GM21381 (cell line): Measurements from ENCODE around the gene EMP3.
A peak's percentile ranks its signal among the peaks of the same experiment; 100 is the strongest.

Experiments
- ATAC-seq: cut with Tn5 transposase; IDR thresholded peaks from one replicate; pipeline ENCODE4 v1.9.1; 2021; ENCODE audit warnings: mild to moderate bottlenecking, moderate library complexity; ENCODE audit not compliant: unreplicated experiment

The EMP3 gene

DNA sequence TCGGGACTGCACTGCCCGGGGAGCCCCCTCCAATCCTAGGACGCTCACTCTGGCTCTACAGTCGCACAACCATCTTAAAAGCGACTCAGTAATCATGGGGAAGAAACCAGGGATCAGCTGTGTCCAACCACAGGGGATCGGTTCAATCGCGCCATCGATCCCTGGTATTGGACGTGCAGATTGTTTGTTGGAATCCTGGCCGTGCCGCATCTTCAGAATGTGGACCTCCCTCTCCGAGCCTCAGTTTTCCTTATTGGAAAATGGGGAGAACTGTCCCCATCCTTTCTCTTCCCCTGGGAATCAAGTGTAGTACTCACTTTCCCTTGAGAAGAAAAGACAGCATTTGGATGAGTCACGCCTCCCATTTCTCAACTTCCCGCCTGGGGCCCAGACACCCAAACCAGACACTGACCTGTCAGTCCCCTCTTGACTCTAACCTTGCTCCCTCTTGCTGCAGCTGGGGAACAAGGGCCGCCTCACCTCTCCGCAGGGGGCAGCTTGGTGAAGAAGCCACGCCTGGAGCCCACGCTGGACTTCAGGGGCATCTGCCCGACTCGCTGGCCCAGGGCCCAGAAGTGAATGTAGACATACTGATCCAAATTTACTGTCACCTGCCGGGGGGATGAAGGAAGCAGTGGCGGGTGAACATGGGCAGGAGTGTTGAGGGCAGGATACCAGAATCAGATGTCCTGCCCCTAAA is 17.6 kb downstream of the EMP3 start:
- no peak for ATAC-seq

DNA sequence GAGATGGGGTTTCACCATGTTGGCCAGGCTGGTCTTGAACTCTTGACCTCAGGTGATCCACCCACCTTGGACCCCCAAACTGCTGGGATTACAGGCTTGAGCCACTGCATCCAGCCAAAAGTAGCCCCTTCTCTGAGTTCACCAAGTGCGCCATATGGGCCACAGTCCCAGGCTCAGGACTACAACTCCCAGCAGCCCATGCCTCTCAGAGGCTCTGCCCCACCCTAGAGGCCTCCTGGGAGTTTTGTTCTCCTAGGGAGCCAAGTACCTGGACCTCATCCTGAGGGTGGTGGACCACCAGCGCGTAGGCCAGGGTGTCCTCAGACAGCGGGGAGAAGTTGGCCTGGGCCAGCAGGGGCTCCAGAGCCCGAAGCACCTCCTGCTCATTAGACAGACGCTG is 19.5 kb downstream of the EMP3 start:
- ATAC-seq: no peak

DNA sequence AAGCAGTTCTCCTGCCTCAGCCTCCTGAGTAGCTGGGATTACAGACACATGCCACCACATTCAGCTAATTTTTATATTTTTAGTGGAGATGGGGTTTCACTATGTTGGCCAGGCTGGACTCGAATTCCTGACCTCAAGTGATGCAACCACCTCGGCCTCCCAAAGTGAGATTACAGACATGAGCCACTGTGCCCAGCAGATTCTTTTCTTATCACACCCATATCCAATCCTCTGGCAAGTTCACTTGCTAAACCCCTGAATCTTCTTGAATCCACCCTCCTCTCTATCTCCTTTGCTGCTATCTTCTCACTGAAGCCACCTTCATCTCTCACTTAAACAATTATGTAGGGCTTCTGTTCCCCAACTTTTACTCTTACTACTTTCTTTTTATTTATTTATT is 20.8 kb downstream of the EMP3 start:
- ATAC-seq: no peak

DNA sequence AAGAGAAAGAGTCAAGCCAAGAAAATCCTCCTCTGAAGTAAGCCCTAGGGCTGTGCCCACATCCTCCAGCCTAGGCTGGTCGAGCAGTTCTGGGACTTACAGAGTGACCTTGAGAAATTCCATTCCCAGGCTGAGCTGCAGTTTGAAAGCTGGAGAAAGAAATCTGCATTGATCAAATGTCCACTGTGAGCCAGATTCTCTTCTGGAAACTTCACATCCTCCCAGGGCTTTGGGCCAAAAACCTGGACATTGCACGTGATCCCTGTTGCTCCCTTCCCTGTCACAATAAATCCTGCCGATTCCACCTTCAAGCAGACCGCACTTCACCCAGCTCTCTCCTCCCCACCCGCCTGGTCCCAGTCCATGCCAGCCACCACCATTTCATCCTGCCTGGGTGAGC is 22.7 kb downstream of the EMP3 start:
- ATAC-seq: no peak

DNA sequence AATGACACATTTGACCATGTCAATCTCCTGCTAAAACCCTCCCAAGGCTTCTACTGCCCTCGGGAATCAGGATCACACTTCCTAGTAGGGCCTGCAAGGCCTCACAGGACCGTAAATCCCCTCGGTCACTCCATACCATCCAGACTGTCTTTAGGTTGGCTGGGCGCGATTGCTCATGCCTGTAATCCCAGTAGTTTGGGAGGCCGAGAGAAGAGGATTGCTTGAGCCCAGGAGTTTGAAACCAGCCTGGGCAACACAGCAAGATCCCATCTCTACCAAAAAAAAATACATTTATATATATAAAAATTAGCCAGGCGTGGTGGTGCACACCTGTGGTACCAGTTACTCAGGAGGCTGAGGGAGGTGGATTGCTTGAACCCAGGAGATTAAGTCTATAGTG is 23.4 kb downstream of the EMP3 start:
- ATAC-seq: no peak

DNA sequence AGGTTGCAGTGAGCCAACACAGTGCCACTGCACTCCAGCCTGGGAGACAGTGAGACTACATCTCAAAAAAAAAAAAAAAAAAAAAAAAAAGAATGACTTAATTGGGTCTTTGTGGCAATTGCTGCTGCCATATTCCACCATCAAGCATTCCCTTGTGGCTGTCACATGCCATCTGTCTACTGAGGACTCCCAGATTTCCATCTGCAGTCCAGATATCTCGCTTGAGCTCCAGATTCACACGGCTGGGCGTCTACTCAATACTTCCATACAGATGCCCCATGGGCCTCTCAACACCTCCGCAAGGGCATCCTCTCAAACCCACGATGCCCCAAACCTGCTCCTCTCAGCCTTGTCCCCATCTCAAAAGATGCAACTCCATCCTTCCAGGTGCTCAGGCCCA is 25.5 kb downstream of the EMP3 start:
- no peak for ATAC-seq

DNA sequence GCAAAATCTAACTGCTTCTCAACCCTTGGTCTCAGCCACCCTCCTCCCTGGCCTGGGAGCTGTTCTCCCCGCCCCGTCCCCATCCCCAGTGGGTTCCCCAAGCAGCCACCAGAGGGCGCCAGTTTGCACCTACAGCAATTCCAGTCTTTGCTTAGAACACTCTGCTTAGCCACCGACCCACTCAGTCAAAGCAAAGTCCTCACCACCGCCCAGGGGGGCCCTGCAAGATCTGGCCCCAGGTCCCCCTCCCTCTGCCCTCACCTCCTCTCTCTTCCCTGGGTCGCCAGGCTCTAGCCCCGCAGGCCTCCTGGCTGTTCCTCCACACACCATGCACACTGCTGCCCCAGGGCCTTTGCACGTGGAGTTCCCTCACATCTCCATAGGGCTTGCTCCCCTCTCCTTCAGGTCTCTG is 26.0 kb downstream of the EMP3 start:
- ATAC-seq: no peak

DNA sequence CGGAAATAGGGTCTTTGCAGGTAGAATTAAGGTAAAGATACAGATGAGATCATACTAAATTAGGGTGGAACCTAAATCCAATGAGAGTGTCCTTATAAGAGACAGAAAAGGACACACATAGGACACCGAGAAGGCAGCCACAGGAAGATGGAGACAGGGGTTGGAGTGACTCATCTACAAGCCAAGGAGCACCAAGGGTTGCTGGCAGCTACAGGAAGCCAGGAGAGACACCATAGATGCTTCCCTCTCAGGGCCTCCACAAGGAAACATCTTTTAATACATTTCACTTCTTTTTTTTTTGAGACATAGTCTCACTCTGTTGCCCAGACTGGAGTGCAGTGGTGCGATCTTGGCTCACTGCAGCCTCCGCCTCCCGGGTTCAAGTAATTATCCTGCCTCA is 28.3 kb downstream of the EMP3 start:
- ATAC-seq: no peak

DNA sequence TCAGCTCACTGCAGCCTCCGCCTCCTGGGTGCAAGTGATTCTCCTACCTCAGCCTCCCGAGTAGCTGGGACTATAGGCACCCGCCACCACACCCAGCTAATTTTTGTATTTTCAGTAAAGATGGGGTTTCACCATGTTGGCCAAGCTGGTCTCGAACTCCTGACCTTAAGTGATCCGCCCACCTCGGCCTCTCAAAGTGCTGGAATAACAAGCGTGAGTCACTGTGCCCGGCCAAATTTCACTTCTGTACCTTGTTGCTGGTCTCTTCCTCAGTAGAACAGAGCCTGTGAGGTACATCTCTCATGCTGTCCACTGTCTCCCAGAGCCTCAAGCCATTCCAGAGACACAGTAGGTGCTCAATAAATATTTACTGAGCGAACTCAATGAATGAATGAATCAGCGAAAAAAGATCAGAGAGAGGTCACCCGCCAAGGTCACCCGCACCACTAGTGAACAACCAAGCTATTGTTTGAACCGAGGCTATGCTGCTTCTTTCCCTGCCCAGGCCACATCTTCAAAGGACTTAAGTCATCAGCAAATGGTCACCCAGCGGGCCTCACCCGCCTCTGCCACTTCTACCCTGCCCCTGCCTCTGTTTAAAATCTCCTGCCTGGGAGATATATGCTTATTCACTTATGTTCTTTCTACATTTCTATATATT is 29.1 kb downstream of the EMP3 start:
- ATAC-seq: no peak

DNA sequence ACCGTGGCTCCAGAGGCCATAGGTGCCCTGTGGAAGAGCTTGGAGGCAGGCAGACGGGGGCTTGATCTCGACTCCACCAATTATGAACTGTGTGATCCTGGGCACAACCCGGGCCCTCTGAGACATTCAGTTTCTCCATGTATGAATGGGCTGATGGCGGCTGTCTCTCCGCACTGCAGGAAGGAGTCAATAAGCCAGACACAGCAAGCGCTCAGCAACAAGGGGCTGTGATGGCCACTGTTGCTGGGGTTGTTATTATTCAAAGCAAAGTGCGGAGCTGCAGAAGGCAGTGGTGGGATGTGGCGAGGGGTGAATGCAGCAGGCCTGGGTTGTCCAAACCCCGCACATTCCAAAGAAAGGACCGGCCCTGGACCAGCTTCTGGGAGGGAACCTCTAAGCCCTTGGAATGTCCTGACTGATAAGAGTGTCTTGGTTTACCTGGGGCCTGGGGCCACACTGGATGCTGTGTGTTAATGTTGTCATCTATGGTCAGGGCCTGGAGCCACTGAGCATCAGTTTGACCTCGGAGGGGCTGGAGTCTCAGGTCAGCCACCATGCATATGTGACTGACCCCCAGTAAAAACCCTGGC is 30.1 kb downstream of the EMP3 start:
- no peak for ATAC-seq

DNA sequence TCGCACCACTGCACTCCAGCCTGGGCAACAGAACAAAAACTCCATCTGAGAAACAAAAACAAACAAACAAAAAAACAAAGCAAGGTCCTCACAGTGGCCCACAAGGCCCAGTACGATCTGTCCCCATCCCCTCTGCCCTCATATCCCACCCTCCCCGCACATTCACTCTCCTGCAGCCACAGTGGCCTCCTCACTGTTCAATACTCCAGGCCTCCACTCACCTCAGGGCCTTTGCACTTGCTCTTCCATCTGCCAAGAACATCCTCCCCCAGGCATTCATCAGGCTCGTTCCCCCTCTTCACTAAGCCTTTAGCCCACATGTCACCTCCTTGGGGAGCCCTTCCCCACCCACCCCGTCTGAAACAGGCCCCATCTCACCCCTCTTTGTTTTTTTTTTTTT is 33.8 kb downstream of the EMP3 start:
- no peak for ATAC-seq

DNA sequence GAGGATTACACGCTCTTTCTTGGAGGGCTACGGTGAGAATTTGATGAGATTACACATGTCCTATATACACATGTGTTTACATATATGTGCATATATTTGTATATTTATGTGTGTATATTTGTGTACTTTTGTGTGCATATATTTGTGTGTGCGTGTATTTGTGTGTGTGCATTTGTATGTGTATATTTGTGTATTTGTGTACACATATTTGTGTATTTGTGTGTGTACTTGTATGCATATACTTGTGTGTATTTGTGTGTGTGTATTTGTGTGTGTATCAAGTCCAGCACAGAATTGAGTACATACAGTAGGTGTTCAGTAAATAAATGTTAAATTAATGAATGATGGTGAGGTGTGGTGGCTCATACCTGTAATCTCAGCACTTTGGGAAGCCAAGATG is 36.6 kb downstream of the EMP3 start:
- no peak for ATAC-seq

DNA sequence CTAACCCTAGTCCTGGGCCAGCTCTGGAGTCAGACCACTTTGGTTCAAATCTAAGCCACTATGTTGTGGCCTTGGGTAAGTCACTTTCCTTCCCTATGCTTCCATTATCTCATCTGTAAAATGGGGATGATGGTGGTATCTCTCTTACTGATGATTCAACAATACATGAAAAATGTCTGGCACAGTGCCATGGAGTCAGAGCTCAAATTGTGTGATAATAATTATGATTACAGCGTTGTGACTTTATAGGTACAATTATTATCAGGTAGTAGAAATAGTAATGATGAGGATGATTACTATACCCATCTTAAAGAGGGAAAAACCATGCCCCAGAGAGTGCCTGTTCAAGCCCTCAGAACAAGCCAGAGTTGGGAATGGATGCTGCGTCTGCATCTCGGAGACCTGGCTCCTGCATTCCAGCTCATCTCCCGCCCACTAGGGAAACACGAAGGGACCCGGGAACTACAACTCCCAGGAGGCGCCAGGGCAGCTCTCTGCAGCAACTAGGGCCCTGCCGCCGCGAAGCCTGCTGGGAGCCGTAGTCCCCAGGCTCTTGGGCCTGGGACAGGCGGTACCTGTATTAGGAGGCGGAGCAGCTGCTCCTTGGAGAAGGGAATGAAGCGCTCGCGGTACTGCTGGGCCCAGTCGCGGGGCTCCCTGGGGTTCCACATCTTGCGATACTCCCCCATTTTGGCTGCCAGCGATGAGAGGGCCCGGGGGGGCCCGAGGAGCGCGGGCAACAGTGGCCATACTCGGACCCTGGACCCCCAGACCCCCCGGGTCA is 37.6 kb downstream of the EMP3 start:
- ATAC-seq: peak; percentile 57

DNA sequence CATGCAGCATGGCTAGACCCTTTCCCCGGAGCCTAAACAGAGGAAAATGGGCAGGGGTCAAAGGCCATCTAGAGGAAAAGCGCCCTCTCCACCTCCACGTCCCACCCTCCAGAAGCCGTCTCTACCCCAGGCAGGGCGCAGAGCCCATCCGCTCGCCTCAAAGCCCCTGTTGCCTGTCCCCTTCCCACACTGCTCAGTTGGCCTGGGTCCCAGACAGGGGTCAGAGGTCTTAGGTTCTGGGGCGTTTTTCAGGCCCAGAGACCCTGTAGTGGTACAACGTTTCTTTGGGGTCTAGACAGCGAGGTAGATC is 38.1 kb downstream of the EMP3 start:
- ATAC-seq: peak; percentile 5

DNA sequence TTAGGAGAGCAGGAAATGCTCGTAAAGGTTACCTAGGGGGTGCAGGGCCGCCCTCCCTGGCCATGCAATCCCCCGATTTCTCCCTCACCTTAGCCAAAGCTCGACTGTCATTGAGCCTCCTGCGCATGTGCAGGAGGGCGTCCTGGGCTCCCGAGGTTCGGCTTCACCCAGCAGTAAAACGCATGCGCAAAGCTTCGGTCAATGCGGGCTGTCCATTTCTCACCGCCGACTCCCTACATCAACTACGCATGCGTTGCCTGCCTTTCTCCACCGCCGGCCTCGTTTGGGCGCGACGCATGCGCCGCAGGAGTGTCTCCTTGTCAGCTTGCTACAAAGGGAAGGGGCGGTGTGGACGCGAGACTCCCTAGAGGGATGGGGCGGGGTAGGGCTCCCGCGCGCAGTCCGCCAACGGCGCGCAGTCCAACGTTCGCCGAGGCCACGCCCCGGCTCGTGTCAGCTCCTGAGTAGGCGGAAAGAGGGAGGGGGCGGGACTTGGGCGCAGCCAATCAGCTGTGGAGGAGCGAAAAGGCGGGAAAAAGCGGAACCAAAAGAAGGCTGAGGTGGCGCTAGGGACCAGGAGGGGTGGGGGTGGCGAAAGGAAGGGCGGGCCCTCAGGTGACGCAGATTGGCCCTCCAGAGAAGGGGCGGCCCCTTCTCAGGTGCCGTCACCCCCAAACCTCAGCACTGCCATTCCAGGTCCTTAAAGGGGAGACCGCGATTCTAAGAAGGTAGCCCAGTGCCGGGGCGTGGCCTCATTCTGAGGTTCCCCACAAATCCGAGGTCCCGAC is 38.7 kb downstream of the EMP3 start, which contains the start of the genes SYNGR4 and TMEM143:
Gene SYNGR4, plus strand, starts transcription at position 558 of the 788 bp plus-strand sequence. CDS start 1,476 bp downstream, outside the sequence.
Gene TMEM143, minus strand, starts transcription at position 131 of the 788 bp plus-strand sequence. Its CDS starts 20 bp downstream, at position 111.
- peak; percentile 80 for ATAC-seq

DNA sequence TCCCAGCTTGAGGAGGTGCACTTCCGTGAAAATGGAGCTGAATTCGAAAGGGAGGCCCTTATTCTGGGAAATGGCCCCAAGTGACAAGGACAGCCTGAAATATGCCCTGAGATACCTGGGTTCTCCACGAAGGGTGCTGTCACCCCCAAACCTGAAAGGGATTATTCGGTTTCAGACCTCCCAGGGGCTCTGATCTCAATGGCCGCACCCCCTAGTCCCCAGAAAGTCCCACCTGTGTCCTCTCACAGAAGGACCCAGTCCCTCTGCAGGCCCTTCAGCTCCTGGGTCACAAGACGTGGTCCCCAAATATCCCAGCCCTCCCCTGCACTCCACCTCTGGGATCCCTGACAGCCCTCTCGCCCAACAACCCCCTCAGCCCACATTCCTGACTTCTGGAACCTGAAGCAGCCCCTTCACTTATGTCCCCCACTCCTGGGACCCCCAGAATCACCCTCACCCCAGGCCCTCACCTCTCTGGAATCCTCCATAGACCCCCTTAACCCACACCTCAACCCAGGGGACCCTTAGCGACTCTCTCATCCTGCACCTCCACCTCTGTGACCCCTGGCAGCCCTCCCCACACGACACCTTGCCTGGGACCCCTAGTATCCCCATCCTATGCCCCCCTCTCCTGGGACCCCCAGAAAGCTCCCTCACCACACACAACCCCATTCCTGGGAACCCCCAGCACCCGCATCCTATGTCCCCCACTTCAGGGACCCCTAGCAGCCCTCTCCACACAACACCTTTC is 39.4 kb downstream of the EMP3 start:
- ATAC-seq: no peak

DNA sequence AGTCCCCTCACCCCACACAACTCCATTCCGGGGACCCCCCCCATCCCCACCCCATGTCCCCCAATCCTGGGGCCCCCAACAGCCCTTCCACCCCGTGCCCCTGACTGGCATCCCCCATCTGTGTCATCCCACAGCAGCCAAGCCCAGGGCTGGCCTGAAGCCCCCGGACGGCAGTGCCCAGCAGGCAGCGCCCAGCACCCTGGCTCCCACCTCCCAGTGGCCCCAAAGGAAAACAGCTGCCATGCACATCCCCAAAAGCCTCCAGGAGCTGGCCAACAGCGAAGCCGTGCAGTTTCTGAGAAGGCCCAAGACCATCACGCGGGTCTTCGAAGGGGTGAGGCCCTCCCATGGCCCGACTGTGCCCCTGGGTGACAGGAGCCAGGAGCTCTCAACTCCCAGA is 40.2 kb downstream of the EMP3 start:
- no peak for ATAC-seq

DNA sequence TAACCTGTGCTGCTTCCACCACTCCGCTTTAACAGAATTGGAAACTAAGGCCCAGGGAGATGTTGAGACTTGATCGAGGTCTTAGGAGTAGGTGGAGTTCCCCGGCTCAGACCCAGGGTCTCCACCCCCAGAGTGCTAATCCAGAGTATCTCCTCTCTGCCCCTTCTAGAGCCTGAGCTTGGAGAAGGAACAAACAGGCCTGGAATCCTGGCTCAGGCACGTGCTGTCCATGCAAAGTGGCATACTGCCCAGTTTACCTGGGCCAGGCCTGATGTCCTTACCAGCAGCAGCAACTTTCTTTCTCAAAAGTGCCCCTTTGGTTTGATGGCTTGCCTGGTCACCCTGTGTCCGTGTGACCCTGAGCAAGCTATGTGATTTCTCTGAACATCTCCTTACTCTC is 42.5 kb downstream of the EMP3 start:
- no peak for ATAC-seq

DNA sequence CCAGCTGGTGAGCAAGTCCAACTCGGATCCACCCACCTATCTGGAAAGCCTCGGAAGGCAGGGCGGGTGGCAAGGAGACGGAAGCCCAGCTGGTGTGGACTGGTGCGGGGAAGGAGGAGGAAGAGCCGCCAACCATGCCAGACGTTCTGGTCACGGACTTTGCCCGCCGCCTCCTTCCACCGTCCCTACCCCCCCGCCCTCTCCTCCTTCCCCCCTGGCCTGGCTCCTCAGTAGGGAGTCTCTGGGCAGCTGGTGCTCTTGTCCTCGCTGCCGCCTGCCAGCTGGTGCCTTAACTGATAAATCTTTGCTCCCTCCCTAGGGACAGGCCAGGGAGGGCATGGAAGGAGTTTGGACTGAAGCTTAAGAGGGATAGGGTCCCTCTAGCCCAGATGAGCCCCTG is 43.6 kb downstream of the EMP3 start:
- ATAC-seq: no peak

DNA sequence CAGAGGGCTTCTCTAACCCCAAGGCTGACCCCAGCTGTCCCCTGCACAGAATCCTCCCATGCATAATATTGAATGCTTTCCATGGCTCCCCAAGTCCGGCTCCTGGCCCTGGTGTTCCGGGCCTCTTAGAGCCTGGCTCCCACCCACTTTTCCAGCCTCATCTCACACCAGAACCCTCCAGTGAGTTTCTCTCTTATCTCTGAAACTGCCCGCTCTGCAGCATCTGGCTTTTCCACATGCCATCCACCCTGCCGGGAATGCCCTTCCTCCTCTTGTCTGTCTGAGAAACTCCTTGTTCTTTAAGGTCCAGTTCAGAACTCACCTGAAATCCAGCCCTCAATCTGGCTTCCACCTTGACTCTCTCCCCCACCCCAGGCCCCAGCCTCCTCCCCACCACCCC is 45.6 kb downstream of the EMP3 start:
- no peak for ATAC-seq
